B cell (primary cell): ENCODE data around the gene KYNU.

Experiments
- EZH2 ChIP-seq: IDR thresholded peaks from 2 replicates; pipeline ENCODE4 v1.6.1; 2012; ENCODE audit warnings: borderline replicate concordance, low read depth, mild to moderate bottlenecking, moderate library complexity, low read length; ENCODE audit not compliant: insufficient read depth, poor library complexity, severe bottlenecking
- TF ChIP-seq, protein P1 (sequence below): fragments of 200-600 bp; IDR thresholded peaks from one replicate; pipeline ENCODE4 v1.8.0; 2022; ENCODE audit warnings: antibody characterized with exemption, mild to moderate bottlenecking

DNA sequence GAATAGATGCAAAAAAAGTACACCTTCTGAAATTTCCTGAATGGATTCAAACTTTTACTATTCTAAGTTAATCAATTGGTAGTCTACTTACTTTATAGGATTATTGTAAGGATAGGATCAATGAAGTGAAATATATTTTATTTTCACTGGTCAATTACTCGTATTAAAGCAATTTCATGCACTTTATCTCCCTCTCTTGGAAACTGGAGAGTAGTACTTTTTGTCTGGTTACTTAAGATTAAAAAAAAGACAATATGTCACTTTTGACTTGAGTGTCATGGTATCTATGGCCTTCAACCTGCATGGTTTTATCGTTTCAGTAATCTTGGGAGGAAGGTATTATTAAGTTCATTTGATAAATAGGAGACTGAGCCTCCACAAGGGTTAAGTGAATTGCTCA, 1.0 kb upstream of the KYNU start:
- TF ChIP-seq, protein P1, sequence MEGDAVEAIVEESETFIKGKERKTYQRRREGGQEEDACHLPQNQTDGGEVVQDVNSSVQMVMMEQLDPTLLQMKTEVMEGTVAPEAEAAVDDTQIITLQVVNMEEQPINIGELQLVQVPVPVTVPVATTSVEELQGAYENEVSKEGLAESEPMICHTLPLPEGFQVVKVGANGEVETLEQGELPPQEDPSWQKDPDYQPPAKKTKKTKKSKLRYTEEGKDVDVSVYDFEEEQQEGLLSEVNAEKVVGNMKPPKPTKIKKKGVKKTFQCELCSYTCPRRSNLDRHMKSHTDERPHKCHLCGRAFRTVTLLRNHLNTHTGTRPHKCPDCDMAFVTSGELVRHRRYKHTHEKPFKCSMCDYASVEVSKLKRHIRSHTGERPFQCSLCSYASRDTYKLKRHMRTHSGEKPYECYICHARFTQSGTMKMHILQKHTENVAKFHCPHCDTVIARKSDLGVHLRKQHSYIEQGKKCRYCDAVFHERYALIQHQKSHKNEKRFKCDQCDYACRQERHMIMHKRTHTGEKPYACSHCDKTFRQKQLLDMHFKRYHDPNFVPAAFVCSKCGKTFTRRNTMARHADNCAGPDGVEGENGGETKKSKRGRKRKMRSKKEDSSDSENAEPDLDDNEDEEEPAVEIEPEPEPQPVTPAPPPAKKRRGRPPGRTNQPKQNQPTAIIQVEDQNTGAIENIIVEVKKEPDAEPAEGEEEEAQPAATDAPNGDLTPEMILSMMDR: no peak
- no peak for TF ChIP-seq EZH2
